HL-60/S4 treated with retinoic acid at 250 ng/mL for 4 days and 3 days (cell line): ENCODE data around the gene MICAL3.
"Not testable (repeated sequence)": the region's sequence is repeated elsewhere in the genome, so short reads cannot be mapped to it uniquely, and the experiment has no call there.

ENCODE experiments used
- in situ Hi-C: fragments of 300-500 bp; cut with MboI; formaldehyde crosslinking; loops from 2 replicates; pipeline ENCODE4 v1.7.0; 2022; ENCODE audit warnings: low sequenced_read_pairs

The MICAL3 gene

DNA sequence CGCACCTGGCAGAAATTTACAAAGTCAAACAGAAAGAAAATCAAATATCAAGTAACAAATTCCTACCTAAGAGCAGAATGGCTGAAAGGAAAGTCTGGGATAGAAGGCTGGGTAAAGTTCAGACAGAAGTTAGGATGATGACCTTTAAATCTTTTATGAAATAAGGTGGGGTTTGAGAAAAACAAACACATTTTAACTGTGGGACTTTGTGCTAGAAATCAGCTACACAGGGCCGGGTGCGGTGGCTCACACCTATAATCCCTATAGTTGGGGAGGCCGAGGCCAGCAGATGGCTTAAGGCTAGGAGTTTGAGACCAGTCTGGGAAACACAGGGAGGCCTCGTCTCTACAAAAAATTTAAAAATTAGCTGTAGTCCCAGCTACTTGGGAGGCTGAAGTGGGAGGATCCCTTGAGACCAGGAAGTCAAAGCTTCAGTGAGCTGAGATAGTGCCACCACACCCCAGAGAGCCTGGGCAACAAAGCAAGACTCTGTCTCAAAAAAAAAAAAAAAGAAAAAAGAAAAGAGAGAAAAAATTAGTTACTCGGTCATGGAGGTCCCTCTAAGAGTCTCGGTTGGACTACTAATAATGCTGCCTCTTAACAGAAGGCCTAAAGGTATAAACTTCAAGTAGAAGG lies 130.3 kb downstream of the MICAL3 start:
- in situ Hi-C loops, result no loop called here

DNA sequence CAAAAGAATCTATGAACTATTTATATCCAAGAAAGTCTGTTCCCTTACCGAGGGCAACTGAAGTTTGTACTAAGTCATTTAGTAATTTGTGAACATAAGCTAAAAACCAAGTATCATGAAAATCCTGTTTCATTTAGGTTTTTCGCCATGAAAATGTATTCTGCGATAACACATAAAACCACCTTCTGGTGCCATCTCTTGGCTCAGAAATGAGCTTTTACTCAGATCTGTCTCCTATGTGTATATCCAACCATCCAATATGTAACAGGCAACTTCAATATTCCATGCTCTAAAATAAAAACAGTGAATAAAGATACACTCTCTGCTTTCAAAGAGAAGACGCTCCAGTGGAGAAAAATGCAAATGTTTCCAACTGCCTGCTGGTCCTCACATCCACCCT lies 132.0 kb downstream of the MICAL3 start:
- in situ Hi-C loops, result no loop called here

DNA sequence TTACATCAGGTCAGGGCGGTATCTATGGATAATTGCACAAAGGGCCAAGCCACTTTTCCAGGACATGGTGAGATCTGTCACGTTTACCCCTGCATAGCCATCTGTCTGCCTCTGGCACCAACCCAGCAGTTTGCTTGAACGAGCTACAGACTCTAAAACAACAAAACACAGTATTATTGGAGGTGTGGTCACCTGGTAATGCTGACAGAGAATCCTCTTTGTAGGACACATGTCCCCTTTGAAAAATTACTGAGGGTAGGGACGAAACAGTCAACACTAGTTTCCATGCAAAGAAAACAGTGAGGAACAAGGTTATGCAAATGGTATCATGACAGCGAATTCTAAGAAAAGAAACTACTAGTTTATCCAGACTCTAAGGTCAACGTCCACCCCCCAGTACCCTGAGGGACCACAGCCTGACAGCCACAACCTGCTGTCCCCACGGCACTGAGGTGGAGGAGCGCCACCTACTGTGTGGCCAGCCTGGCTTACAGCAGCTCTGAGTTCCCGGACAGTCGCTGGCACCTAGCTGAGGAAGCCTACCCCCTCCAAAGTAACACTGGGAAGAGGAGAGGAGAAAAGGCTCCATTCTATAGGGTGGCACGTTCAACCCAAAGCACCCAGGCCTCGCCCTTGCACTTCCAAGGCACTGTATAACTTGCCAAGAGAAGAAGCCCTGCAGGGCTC lies 132.7 kb downstream of the MICAL3 start:
- in situ Hi-C loops, result no loop called here

DNA sequence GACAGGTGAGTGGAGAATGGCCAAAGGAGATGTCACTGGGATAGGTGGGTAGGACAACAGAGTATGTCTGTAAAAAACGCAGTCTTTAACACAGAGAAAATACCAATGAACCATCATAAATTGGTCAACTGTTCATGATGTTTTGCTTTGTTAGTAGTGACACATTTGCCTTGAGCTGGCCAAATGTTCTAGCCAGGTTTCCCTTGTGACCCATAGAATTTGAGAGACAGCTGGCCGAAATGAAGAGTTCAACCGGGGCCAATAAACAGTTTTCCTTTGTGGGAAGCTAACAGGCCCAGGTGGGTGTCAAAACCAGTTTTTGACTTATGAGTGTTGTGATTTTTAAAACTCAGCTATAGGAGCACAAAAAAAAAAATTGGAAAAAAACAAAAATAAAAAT lies 133.5 kb downstream of the MICAL3 start:
- in situ Hi-C loops, result no loop called here

DNA sequence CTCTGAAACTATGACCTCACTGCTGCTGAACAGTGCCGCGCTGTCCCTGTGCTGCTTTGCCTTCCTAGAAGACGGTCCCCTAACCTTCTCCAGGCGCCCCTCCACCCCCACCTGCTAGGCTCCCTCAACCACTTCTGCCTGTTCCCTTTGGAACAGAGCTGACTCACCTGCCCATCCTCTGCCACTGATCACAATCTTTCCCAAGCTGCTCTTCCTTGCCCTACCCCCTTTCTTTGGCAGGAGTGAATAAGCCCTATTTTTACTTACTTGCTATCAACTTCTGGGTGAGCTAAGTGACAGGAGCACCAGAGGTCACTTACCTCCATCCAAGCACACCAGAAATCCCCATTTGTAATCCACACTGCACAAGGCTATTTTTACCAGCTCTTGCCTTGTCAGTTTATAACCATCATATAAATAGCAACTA lies 134.1 kb downstream of the MICAL3 start:
- in situ Hi-C loops, result no loop called here

DNA sequence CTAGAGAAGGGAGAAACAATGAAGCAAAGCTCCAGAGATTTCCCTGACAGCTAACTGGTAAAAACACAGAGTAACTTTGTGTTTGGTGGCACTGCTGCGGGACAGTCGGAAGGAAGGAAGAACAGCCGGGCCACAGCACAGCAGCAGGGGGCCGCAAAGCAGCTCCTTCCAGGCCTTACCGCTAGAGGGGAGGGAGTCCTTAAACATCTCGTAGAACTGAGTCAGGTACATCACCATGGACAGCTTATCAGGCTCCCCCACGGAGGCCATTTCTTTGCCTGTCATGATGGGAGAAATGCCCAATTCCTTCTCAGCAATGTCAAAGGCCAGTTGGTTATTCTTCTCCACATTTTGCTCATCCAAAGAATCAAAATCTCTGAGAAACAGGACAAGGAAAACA lies 135.5 kb downstream of the MICAL3 start:
- in situ Hi-C loops, result no loop called here

DNA sequence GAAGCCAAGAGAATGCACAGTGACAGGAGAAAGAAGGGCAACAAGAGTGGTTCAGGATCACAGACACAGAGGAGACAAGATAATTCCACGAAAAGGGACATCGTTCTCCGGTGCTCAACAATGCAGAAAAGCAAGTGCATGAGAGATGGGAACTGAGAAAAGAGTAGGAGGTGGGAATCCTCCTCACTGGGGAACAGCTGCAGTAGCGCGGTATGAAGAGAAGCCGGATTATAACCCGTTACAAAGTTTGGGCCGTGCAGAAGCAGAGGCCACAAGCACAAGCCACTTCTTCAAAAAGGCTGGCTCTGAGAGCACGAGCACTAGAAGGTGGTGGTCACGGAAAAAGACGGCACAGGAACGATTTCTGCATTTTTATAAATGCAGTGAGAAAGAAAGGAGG lies 135.9 kb downstream of the MICAL3 start:
- in situ Hi-C loops, result no loop called here

DNA sequence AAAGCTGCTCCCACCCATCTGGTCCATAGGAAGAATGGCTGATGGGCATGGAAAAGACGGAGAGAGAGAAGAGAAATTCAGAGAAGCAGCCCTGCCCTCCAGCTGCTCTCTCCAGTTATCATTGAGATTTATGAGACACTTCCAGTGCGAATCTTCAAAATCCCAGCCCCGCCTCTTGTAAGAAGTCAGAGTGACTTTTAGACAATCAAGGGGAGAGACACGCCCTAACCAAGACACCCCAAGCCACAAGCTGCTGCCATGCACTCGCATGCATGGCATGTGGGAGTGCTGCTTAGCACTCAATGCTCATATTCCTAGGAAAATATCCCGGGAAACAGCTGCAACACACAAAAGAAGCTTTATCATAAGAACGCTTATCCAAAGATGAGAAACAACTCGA lies 139.5 kb downstream of the MICAL3 start:
- in situ Hi-C loops, result no loop called here

DNA sequence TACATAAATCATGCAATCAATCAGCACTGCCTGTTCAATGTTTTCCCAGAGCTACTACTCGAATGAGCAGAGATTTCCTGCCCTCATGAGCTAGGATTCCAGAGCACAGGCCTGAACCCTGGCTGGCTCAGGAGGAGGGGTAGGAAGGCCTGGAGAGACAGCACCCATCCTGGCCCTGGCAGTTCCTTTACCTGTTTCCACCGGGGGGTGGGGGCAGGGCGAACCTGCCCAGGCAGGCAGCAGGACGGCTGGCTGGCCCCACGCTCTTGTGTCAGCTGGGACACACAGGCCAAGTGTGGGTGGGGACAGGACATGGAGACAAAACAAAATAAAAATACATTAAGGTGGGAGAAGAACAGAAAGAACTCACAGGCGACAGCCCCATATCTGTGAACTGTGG lies 140.3 kb downstream of the MICAL3 start:
- in situ Hi-C loops, result no loop called here

DNA sequence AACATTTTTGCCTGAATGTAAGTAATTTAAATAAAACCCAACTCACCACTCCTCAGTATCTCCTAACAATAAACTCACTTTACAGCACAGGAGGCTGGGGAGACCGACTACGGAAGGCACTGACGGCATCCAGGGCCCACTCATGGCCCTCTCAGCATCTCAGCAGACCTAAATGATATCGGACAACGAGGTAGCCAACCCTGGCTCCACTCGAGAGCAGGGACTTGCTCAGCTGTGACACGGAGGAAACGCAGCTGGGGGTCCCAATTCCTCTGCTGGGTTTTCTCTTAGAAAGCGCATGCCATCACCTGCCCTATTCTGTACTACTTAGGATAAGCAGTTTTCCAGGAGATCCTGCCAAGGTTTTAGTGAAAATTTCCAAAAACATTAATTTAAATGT lies 141.0 kb downstream of the MICAL3 start:
- in situ Hi-C loops, result no loop called here

DNA sequence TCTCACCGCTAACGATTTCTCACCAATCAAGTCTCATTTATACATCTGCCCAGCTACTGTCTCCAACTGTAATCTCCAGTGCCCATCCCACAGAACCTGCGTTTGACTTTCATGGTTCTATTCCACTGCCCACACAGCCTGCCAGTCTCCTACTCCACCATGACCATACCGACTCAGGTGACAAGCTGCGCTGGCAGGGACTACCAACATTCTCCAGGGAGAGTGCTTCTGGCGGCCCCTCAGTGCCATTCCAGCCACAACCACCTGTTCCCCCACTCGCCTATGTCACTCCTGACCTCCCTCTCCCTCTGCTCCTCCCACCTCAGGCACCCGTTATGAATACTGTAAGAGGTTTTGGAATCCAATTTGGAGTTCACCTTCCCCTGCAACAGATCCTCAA lies 141.6 kb downstream of the MICAL3 start:
- in situ Hi-C loops, result no loop called here

DNA sequence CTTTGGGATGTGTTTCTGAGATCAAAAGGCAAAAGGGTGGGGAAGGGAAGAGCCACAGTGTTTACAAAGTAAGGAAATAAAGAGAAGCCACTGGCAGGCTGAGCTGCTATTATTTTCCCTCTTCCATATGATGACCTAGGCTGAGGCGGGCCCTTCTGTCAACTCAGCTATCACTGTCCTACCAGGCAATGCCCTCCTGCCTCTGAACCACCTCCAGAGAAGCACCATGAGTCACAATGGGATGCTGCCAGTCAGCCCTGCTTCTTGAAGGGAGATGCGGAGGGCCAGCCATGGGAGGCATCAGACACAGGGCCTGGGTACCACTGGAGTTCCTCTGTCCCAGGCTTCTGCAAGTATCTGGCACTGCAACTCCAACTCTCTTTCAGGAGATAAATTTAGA lies 142.2 kb downstream of the MICAL3 start:
- in situ Hi-C loops, result no loop called here

DNA sequence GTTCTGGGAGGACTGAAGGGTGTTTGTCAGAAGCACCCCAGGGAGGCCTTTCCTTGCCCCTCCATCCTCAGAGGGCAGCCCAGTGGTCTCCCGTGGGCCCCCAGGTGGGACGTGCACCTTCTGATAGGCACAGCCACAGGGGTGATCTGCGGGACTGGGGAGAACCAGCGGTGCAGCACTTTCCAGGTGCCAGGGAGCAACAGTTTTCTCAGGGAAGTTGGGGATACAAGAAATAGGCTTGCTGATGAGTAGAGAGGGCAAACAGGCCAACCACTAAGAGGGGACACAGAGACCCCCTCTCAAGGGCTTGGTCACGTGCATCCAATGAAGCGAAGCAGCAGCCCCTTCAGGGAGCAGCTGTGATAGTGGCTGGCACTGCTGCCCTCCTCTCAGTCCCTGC lies 143.0 kb downstream of the MICAL3 start:
- in situ Hi-C loops, result no loop called here

DNA sequence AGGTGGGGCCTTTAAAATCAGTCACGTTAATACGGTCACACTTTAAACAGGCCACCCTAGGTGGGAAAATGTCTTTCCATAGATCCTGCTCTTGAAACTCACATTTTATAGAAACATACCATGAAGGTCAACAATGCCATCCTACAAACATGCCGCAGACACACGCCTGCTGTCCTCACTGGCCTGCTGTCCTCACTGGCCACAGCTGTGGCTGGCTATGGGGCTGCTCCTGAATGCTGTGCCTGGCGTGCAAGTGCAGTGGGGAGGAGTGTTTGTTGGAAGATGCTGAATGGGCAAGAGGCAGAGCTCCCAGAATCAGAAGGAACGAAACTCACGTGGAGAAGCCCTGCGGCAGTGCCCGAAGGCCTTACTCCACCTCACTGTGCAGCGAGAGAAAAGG lies 143.9 kb downstream of the MICAL3 start:
- in situ Hi-C loops, result no loop called here

DNA sequence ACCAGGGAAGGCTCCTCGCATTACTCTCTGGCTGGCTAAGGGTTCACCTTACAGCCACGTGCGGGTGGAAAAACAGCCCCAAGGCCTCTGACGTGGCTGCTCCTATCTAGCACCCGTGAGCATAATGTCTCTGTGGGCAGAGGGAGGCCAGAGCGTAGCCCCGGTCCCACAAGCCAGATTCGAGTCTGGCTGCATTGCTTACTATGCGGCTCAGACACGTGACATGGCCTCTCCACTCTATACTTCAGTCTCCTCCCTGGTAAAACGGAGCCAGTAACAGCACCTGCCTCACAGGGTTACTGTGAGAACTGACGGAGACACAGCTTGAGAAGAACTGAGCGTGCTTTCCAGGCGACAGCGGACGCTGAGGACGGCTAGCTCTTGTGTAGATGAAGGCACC lies 144.3 kb downstream of the MICAL3 start:
- in situ Hi-C loops, result no loop called here

DNA sequence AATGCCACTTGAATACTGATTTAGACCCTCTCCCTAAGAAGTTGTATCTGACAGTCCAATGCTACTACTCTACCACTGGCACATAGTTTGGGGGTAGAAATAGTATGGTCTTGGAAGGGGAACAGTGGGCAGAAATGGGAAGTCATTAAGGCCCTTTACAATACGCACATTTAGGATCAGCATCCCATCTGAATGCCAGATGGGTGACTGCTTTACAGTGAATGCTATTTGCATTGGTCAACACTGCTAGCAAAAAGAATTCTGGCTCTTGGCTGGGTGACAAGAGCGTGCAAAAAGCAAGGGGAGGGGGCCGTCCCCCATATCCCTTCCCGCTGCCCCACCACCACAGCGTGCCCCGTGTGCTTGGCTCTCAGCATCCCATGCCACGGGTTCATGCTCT lies 145.4 kb downstream of the MICAL3 start:
- in situ Hi-C loops, result no loop called here

DNA sequence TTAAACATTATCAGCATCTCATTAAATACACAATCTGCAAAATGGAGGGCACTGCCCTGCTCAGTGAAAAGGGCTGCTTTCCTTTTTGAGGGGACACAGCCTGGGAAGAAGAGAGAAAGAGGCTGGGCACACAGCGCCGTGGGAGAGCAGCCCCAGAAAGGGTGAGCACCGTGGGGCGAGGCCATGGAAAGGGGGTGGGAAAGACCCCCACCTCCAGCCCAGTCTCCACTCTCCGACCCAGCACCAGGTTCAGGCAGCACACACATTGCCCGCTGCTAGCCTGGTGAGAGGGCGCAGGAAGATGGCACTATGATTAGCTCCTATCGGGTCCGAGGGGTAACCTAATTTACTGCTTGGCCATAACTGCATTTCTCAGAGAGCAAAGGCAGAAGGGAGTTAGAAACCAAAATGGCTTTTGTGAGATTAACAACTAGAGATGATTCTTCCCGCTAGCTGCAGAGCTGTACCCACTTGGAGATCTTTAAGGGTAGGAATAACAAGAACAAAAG lies 146.1 kb downstream of the MICAL3 start:
- in situ Hi-C loops, result no loop called here

DNA sequence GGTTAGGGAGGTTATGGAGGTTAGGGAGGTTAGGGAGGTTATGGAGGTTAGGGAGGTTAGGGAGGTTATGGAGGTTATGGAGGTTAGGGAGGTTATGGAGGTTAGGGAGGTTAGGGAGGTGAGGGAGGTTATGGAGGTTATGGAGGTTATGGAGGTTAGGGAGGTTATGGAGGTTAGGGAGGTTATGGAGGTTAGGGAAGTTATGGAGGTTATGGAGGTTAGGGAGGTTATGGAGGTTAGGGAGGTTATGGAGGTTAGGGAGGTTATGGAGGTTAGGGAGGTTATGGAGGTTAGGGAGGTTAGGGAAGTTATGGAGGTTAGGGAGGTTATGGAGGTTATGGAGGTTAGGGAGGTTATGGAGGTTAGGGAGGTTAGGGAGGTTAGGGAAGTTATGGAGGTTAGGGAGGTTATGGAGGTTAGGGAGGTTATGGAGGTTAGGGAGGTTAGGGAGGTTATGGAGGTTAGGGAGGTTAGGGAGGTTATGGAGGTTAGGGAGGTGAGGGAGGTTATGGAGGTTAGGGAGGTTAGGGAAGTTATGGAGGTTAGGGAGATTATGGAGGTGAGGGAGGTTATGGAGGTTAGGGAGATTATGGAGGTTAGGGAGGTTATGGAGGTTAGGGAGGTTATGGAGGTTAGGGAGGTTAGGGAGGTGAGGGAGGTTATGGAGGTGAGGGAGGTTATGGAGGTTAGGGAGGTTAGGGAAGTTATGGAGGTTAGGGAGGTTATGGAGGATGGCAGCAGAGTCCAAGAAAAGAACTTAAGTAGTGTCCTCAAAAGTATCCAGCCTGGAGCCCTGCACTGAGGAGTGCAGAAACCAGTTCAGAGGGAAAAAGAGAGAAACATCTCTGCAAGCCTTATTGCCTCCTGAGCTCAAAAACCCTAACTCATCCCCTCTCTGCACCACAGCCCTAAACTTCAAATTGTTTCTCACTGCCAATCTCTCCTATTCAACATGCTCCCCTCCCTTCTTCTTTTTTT lies 147.2 kb downstream of the MICAL3 start:
- in situ Hi-C loops, result not testable (repeated sequence)

DNA sequence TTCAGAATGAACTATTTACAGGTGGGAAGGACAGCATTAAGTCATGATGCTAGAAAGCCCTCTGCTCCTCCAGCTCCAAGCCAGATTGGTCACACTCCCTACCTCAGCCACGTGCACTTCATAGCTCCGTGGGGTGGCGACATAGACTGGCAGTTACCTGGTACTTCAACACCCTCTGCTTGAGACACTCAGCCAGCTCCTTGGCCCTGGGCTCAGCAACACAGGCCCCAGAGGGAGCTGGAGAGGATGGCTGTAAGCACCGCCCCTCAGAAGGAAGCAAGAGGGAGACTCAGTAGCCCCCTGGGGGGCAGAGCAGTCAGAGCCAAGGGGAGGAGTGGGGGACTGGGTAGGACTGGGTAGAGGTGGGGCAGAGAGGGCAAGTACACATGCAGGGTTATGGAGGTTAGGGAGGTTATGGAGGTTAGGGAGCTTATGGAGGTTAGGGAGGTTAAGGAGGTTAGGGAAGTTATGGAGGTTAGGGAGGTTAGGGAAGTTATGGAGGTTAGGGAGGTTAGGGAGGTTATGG lies 148.0 kb downstream of the MICAL3 start:
- in situ Hi-C loops, result no loop called here

DNA sequence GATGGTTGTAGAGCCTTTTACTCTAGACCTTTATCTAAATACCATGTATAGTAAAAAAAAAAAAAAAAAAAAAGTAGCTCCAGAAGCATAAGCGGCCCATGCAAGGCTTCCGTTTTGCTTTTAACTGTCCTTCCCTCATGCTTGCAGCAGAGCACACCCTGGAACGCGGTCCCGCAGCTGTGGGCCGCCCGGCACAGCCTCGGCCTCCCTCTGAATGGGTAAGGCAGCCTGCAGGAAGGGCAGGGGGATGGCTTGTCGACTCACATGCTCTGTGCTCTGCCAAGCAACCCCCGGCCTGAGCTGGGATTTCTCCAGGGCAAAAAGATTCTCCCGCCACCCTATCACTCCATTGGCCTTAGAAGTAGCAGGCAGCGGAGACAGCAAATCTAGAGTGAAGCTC lies 148.7 kb downstream of the MICAL3 start:
- in situ Hi-C loops, result no loop called here

DNA sequence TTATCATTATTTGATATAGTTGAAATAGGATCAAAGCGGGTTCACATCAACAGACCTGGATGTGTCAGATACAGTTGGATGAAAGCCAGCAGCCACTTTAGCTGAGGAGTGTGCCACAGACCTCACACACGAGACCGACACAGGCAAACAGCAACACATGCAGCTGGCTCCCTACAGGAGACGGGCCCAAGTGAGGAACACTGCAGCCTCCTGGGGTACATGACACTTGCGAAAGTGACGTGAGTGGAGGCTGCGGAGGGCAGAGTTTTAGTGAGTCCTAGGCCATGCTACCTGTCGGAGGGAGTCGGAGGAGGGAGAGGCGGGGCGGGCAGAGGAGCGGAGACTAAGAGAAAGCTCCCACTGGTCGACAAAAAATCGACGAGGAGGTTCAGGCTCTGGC lies 149.2 kb downstream of the MICAL3 start:
- in situ Hi-C loops, result no loop called here
